CD4-positive, alpha-beta T cell treated with Interleukin-4 for 1 hour (primary cell): ENCODE results near the gene GLRX2.
A peak's percentile ranks its signal among the peaks of the same experiment; 100 is the strongest.
"Not testable (repeated sequence)": the region's sequence is repeated elsewhere in the genome, so short reads cannot be mapped to it uniquely, and the experiment has no call there.

Experiments
- DNase-seq, 2 donors: peaks; one replicate each; pipeline ENCODE4 v3.0.0-alpha.2; 2020 to 2022

Gene GLRX2

DNA sequence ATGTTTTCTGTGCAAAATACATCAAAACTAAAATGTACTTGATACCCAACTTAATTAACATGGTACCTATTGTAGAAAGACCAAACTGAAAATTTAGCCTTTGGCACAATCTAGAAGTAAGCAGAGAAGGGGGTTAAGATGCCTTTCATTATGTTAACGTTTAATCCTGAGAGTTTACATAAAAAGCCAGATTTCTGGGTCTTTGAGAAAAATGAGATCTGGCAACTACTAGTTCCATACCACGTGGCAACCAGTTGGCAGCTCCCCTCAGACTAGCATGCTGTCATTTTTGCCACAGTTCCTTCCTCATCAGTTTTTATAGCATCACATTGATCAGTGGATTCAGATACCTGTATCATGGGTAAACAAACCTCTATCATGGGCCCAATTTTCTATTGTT is 44.3 kb downstream of the GLRX2 start:
- peak in 1 of 2 donors; percentile 25 for DNase-seq

DNA sequence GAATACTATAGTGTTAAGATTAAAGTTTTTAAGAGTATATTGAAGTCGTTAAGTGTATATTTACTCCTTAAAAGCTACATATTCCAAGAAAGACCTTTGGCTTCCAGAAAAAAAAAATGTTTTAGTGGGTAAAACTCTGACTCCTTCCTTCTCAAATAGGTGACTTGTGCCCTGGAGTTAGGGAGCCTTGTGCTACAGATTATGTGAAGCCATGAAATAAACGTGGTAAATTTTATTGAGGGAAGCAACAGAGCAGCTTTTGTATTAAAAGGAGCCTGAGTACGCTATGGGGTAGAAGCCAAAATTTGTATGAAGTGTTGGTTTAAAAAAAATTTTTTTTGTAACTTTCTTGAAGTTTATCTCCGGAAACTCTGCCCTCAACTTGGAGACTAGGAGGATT is 44.8 kb downstream of the GLRX2 start:
- no peak for DNase-seq

- DNase-seq, result no peak
Measured at GRCh38 chr1:193060115-193060403, 45.2 kb downstream of the GLRX2 start.

- peak; percentile 97 for DNase-seq
Measured at GRCh38 chr1:193059282-193060114, 45.7 kb downstream of the GLRX2 start, which contains the start of the genes RO60 and UCHL5. RO60 (plus strand) TSS chr1:193059612; CDS start chr1:193069055, 9,443 bp downstream. UCHL5 (minus strand) TSS chr1:193059360; CDS start chr1:193059260, 100 bp downstream.

DNA sequence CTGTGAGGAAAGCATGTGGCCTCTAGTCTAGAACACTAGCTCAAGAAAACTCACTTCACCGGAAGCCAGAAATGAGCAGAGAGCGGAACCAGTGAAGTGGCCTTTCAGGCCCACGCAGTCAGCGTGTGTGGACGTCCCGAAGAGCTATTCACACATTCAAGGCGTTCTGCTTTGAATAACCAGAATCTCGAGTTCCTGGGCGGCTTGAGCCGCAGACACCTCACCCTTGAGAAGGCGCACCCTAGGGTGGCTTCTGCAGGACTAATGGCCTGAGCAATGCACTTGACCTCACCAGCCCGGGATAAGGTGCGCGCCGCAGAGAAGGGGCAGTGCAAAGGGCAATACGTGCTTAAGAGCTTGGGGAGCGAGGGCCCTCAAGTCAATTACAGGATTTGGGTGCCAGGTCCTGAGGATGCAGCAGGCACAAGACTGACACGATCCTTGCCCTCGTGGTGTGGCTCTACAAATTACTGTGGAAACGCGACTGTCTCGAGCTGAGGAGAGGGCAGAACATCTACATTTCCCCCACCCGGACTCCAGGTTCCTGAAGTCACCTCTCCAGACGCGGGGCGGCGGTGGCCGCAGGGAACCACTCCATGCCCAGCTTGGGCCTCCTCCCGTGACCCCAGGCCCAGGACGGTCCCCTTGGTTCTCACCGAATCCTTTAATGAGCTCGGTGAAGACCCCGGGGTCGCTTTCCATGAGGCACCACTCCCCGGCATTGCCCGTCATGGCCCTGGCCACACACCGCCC is 46.5 kb downstream of the GLRX2 start:
- peak; percentile 61 to 66 for DNase-seq

DNA sequence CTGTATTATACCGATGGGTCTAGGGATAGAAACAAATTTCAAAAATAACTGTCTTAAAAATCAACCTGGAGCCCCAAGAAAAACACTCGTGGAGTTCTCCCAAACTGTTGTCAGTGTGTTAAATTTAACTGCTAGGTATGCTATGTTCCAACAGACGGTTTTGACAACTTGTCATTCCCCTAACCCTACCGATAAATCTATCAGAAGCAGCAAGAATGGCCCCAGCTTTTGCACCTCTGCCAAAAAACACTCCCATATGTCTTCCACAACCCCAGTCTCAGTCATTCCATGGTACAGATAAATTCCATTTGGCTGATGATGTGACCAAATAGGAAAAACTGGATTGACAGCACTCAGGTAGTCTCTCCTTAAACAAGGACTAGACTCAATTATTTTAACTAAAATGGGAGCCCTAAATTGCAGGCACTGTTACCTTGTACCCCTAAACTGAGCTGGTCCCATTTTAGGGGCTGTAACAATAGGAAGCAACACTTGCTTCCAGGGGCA is 51.0 kb downstream of the GLRX2 start:
- no peak for DNase-seq

DNA sequence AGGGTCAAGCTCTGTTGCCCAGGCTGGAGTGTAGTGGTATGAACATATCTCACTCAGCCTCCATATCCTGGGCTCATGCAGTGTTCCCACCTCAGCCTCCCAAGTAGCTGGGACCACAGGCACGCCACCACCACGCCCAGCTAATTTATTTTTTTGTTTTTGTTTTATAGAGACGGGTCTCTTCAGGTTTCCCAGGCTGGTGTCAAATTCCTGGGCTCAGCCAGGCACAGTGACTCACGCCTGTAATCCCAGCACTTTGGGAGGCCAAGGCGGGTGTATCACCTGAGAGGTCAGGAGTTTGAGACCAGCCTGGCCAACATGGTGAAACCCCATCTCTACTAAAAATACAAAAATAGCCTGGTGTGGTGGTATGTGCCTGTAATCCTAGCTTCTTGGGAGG is 56.3 kb downstream of the GLRX2 start:
- DNase-seq, result not testable (repeated sequence)
